SK-N-DZ (cell line): ENCODE measurements around the gene TECRL.

ENCODE experiments used
- DNase-seq: peaks from one replicate; pipeline ENCODE4 v3.0.0-alpha.2; 2015; ENCODE audit warnings: low spot score
- small RNA-seq, 2 experiments: library from RNA; depleted of rRNA; stranded (forward); fragments of <200 nt; gene quantifications; one replicate each; pipeline ENCODE3, GENCODE V24; 2014

TECRL gene

DNA sequence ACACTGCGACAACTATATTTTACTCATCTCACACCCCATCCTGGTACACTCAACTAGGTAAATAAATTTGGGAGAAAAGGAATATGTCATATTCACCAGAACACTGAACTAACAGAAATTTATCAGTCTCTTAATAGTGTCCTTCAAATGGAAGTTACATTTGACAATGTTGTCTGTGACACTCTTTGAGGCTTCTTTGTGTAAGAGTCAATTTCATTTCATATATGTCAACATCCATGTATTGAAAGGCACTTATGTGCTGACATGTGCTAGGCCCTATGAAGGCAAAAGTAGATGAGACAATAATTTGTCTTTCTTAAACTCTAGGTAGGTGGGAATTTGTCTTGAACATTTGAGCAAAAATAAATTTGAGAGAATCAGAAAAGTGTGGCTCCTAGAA, 82.0 kb downstream of the TECRL start:
- DNase-seq = no peak

DNA sequence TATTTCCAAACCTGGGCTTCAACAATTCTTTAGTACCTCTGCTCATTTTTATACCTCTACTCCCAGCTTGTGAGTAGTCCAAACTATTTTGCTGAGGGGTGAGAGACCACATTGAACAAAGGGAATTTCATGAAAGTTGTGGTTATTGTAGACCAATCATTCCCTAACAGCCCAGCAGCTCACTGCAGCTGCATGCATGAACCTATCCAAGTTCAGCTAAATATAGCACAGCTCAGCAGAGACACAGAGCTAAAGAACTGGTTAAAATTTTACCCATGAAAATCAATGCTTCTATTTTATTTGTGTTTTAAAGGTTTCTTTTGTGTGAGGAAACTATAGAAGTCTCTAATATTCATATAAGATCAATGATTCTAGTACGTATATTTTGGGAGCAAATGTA, 82.7 kb downstream of the TECRL start:
- DNase-seq = no peak

DNA sequence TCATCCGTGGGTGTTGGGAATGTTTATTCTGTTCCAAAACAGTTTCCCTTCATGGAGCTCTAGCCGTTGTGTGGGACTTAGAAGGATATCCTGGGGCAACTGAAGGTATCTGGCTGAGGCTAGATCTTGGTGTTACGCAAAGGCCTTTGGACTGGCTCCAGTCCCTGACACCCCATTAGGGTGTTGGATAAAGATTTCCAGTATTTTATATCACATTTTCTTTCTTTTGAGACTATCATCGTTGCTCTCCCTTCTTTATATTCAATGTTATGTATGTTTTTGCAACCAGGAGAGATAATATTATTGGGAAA, 103.0 kb downstream of the TECRL start:
- DNase-seq = no peak

- DNase-seq = no peak
Measured at GRCh38 chr4:64305565-64306254, 103.5 kb downstream of the TECRL start.

DNA sequence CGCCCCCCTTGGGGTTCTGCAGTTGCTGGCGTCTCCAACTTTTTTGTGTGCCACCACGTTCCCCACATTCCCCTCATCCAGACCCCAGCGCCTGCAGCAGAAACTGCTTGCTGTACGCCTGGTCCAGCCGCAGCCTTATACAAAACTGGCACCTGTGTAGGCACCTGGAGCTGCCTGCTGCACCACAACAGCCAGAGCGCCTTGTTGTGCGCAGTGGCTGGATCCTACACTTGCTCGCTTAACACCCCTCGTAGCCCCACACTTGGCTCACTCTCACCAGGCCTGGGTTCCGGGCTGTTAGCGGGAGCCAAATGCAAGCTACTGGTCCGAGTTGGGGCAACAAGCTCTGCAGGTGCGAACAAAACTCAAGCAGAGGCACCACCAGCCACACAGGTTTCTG, 136.8 kb downstream of the TECRL start:
- DNase-seq = no peak

DNA sequence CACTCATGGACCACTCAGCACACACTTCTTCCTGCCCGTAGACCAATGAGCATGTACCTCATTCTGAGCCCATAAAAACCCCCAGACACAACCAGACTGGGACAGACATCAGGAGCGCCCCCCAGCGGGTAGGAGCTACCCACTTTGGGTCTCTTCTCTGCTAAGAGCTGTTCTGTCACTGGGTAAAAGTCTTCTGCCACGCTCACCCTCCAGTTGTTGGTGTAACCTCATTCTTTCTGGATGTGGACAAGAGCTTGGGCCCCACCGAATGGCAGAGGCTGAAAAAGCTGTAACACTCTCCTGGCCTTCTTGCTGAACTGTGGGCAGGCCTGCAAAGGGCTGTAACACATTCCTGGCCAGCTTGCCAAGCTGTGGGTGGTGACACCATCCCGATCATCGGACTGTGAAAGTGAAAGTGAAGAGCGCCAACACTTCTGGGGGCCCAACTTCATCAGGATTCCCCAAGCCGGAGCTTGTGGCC, 137.6 kb downstream of the TECRL start:
- DNase-seq = no peak

- no peak for DNase-seq
Measured at GRCh38 chr4:64266669-64267068, 142.6 kb downstream of the TECRL start.

DNA sequence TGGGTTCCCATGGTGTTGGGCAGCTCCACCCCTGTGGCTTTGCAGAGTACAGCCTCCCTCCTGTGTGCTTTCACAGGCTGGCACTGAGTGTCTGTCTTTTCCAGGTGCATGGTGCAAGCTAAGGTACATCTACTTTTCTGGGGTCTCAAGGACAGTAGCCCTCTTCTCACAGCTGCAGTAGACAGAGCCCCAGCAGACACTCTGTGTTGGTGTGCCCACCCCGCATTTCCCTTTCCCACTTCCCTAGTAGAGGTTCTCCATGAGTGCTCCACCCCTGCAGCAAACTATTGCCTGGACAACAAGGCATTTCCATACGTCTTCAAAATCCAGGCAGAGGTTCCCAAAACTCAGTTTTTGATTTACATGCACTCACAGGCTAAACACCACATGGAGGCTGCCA, 143.0 kb downstream of the TECRL start:
- DNase-seq = no peak

DNA sequence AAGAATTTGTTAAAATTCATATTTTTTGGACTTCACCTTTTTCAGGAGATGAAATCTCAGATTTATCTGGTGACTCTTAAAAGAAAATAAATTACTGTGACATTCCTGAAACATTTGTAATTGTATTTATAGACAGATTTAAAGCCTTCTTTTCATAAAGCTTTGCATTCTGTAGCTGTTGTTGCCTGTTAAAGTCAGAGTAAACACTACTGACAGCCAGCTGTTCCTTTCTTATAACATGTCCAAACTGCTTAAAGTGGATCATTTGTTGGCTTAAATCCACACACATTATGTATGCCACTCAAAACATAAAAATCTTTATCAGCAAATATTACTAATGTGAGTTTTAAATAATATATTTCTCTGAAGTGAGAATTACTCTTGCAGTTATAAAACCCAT, 157.5 kb downstream of the TECRL start:
- no peak for DNase-seq

- DNase-seq = no peak
Measured at GRCh38 chr4:64250488-64250887, 158.8 kb downstream of the TECRL start.

DNA sequence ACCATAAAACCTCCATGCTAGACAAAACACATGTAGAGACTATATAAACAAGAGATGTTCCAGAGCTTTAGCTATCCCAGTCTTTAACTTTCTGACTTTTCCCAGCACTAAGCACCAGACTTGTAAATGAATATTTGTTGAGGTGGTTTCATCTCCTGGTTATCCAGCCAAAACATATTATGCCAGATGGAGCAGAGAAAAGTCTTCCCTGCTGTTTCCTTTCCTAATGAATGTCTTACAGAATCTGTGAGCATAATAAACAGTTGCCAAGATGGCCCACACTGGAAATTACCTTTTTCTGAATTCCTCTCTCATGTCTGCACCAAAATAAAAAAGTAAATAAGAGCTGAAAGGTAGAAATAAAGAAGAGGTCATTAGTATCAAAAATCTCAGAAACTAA, 159.2 kb downstream of the TECRL start:
- no peak for DNase-seq

GRCh38 chr4:64248186-64248585, 161.1 kb downstream of the TECRL start:
- DNase-seq = no peak

- DNase-seq = peak; percentile 16
Measured at GRCh38 chr4:64230709-64231310, 178.4 kb downstream of the TECRL start.

Small RNA genes within 50 kb of the gene (small RNA-seq; reads per million reads assigned to genes)
- 0 reads per million in 2 experiments for gene RNU6-191P
